HG02938 (cell line): Measurements from ENCODE around the gene PTPRD.

Experiments used
- ATAC-seq: cut with Tn5 transposase; IDR thresholded peaks from one replicate; pipeline ENCODE4 v1.9.1; 2021; ENCODE audit warnings: mild to moderate bottlenecking, moderate library complexity; ENCODE audit not compliant: unreplicated experiment

Gene PTPRD

DNA sequence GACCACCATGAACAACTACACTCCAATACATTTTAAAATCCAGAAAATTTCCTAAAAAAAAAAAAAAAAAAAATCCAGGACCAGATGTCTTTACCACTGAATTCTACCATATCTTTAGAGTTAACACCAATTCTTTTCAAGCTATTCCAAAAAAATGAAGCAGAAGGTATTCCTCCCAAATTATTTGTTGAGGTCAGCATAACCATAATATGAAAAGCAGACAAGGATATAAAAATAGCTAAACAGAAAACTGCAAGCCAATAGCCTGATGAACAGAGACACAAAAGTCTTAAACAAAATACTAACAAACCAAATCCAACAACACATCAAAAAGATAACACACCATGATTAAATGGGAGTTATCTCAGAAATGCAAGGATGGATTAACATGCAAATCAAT, 695.4 kb downstream of the PTPRD start:
- ATAC-seq: no peak

DNA sequence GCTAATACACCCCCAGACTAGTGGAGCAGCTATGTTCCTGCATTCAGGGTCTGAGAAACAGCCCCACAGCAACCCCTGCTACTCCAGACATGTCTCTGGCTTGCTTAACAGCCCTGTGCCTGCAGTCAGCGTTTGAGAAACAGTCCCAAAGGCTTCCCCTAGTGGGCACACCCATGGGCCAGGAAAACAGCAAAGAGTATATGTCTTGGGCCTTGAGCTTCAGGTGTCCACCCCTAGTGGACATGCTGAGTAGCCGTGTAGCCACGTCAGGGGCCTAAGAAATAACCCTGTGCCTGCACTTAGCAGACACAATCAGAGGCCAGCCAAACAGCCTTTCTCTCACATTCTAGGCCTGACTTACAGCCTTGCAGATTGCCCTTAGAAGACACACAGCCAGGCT, 698.6 kb downstream of the PTPRD start:
- no peak for ATAC-seq

DNA sequence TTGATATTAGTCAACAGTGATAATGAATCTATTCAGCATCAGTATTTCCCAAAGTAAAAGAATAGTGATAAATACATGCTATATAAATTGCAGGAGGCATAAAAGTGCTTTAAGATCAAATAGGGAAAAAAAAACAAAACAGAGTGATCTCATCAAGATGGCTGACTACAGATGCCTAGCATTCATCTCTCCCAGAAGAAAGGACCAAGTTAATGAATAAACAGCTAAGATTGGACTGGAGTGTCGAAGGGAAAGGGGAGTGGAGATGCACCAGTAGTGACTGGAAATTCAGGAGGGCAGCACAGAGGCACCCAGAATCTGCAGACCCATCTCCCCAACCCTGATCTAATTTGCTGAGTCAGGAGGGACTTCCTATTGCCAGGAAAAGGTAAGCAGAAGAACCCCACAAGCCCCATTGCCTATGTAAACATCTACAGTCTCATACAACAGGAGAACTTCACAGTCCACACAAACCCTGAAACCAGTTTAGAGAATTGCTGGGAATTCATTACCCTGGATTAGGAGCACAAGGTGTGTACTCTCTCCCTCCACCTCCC, 699.4 kb downstream of the PTPRD start:
- ATAC-seq: no peak

DNA sequence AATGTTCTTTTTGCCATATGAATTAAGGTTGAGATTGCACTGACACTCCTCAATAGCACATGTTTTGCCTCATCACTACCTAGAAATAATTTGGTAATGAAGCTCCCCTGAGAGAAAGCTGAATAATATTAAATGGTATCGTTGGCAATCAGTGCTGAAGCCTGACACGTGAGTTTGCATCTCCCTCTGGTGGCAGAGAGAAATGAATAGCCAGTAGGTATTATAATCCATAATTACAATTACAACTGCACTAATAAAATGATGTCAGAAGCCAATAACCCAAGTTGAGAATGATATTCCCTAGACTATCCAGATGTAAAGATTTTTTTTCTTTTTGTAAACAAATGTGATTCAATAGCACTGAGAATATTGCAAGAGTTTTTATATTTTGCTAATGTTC, 700.3 kb downstream of the PTPRD start:
- ATAC-seq: peak; percentile 63

DNA sequence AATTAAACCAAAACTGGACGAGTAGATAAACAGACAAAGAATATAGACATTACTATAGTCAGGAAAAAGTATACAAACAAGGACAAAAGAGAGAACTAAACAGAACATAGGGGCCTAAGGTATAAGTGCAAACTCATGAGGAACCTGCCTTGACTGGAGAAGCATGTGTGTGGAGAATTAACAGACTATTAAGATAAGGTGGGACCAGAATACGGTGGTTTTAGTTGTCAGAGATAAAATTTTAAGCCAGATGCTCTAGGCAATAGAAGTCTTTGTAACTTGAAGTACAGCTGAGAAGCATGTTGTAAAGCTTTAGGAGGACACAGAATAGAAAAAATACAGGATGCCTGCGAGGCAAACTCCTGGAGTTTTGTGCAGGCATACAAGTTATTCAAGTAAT, 707.1 kb downstream of the PTPRD start:
- ATAC-seq: no peak

DNA sequence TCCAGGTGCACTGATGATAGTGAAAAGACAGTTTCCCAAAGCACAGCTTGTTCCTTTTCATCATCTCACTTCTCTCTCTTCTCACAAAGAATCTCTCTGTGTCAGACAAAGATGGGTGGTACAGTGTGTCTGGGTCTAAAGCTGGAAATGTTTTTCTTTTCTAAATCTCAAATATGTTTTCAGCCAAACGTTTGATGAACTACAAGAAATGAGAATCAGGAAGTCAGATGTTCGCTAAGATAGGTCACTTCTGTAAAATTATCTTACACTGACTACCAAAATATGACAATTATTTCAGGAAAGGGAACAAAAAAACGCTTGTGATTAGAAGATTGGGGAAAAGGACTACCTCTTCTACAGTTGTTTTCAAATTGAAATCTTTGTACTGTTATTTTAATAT, 708.8 kb downstream of the PTPRD start:
- ATAC-seq: no peak

DNA sequence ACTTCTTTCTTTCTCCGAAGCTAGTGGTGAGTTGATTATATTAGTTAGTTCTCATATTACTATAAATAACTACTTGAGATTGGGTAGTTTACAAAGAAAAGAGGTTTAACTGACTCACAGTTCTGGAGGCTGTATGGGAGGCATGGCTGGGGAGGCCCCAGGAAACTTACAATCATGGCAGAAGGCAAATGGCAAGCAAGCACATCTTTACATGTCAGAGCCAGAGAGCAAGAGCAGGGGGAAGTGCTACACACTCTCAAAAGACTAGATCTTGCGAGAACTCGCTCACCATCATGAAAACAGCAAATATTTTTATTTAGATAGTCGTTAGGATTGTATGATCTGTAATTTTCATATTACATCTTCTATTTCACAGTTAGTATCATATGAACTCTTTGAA, 711.2 kb downstream of the PTPRD start:
- no peak for ATAC-seq

DNA sequence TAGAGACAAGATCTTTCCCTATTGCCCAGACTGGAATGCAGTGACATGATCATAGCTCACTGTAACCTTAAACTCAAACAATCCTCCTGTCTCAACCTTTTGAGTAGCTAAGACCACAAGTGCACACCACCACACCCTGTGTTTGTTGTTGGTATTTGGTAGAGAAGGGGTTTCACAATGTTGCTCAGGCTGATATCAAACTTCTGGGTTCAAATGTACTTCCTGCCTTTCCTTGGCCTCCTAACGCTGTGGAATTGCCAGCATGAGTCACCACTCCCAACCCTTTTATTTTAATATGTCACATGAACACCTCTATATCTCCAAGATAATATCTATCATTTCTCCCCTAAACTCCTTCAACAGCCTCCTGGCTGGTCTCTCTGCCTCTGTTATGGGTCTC, 719.0 kb downstream of the PTPRD start:
- ATAC-seq: no peak

DNA sequence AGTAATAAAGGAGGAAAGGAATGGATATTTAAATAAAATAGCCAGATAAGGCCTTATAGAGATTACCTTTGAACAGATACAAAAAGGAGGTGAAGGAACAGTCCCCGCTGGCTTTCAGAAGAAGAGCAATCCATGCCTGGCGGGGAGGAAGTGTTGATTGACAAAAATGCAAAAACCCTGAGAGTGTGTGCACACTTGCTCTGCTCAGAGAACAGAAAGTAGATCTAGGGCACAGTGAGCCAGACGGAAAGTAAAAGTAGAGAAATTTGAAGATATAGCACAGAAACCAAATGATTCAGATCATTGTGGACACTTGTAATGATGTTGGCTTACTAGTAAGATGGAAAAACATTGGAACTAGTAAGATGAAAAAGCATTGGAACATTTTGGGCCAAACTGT, 720.6 kb downstream of the PTPRD start:
- ATAC-seq: no peak

DNA sequence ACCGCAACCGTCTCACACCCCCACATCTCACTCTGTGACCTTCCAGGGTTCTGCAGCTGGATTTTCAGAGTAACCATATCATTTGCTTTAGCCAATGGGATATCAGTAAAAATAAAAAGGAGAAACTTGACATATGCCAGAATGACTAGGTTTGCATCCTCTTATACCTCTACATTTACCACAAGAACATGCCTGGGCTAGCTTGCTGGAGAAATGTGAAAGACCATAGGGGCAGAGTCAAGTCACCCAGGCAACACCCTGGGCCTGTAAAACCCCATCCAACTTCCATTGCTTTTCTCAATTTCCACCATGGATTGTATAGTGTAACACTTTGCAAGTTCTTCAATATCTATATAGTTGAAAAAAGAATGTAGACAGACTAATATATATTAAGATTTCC, 731.1 kb downstream of the PTPRD start:
- no peak for ATAC-seq

DNA sequence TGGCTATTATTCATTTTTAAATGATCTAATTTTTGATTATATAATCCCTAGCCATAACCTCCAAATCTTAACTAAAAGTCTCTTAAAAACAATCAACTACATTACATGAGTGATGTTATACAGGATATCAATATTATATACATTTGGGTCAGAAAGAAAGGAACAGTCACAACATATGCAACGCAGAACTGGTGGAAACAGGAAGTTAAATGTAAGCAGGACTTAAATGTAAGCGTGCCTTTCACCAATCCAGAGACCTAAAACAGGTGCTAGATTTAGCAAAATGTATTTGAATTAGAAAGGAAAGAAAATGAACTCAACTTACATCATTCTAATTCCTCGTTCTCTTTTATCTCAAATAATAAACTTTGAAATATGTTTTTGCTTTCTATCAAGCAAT, 738.5 kb downstream of the PTPRD start:
- peak; percentile 52 for ATAC-seq

DNA sequence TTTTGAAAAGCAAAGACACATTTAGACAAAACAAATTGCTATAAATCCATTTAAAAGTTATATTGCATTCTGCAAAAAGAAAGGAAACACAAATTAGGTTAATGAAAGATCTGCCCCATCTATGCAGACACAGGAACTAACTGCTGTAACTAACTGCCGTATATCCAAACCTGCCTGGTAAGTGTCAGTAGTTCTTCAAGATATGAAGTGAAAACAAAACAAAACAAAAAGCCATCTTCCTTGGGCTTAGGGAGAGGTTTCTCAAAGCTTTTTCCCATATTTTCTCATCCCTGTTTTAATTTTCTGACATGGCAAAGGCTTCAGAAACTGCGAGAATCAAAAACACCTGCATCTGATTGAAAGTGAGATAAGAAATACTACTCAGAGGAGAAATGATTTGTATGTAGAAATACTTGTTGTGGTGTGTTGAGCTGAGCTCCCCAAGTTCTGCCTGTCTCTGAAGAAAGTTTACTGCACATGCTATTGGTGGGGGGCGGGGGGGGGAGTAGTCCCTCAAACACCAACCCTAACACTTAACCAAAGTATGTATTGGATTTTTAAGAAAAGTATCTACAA, 750.5 kb downstream of the PTPRD start:
- no peak for ATAC-seq

DNA sequence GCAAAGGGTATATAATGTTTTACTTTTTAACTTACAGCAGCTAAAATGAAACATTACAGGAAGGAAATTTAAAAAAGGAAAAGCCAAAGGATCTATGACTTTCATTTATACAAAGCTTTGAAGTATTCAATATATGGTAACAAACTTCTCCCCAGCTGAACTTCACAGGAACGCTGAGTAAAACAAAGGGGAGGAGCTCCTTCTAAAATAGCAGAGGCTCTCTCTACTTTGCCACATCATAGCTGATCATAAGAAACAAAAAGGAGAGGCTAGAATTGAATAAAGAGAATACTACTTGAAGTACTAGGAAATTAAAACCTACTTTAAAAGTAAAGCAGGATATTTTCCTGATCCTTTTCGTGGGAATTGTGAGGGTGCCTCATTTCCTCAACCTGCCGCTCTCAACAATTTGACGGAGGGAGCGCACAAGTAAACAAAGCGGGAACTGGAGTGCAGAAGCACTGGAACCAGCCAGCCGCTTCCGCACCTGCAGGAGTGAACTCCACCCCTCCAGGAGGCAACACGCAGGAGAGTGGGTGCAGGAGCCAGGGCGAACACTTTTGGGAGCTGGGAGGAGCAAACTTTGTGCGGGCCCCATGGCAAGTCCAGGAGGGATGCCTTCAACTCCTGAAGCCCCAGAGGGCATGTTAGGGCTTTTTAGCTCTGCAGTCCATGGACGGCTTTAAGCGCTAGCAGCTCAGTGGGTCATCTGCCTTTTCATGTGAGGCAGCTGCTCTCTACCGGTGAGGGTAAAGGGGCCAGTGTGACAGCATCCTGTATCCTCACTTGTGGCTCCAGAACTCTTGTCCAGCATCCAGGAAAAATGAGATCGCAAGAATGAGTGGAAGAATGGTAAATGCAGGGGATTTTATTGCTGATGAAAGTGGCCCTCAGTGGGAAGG, 757.4 kb downstream of the PTPRD start:
- no peak for ATAC-seq

DNA sequence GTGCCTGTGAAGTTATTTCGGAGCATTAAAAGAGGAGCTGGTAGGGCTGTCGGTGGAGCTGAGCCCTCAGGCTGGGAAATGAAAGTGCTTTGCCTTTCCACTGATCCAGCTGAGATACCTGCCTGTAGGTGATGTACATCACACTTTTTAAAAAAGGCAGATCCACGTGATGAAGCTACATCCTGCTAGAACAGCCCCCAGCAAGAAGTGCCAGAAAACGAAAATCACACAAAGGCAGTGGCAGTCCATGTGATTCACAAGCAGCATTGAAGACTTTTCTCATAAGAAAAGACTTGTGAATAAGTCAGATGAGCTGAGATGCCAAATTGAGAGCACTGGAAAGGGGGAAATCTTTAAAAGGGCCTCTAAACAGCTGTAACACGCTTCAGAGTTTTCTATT, 765.1 kb downstream of the PTPRD start:
- ATAC-seq: no peak

DNA sequence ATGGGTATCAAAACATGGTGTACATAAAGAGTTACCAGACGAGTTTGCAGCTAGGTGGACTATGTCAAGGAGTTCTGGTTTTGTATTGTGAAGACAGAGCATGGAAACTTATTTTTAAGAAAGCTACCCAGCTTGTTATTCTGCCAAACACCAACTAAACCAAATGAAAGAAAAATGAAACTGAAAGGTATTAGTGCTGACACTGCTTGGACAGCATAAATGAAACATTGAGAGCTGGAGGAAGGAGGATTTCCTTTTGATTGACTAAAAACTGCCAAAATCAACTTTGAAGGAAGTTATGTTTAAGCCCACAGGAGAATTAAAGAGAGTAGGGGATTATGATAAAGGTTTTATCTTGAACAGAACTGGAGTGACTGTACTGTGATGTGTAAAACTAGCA, 766.2 kb downstream of the PTPRD start:
- ATAC-seq: peak; percentile 93

DNA sequence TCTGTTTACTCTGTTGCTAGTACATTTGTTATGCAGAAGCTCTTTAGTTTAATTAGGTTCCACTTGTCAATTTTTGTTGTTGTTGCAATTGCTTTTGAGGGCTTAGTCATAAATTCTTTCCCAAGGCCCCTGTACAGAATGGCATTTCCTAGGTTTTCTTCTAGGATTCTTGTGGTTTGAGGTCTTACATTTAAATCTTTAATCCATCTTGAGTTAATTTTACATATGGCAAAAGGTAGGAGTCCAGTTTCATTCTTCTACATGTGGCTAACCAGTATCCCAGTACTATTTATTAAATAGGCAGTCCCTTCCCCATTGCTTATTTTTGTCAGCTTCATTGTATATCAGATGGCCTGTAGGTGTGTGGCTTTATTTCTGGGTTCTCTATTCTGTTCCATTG, 792.4 kb downstream of the PTPRD start:
- no peak for ATAC-seq

DNA sequence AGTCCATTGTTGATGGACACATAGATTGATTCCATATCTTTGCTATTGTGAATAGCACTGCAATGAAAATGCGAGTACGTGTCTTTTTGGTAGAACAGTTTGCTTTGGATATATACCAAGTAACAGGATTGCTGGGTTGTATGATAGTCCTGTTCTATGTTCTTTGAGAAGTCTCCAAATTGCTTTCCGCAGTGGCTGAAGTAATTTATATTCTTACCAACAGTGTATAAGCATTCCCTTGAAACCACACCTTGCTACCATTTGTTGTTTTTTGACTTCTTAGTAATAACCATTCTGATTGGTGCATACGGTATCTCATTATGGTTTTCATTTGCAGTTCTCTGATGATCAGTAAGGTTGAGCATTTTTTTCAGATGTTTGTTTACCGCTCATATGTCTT, 792.9 kb downstream of the PTPRD start:
- no peak for ATAC-seq

DNA sequence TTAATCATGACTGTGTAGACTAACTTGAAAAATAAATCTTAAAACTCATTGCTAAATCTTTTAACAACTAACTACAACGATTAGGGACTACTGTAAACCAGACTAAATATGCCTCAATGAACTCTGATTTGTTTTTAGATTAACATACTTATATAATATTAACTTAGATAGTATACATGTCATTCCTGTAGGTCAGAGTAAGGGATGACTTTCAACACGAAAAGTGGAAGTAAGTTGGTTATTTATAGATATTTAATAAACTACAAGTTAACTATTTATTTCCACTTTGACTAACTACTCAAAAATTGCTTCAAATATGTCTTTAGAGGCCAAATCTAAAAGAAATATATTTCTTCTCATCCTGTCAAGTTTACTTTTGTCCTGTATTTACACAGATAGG, 795.6 kb downstream of the PTPRD start:
- ATAC-seq: peak; percentile 59

DNA sequence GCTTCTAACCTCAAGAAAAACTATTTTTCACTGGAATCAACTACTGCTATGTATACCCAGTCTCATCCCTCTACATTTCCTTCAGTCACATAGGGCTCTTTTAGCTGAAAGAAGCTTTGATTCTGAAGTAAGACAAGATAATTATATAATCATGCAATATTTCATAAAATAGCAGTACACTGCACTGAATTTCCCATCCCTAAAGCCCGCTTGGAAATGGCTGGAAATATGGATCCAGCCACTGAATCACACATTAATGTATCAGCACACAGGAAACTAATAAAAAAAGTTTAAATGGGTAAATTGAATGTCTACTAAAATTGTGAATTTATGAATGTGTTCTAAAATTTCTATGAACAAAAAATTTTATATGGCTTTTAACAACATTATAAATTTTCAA, 808.7 kb downstream of the PTPRD start:
- ATAC-seq: no peak

DNA sequence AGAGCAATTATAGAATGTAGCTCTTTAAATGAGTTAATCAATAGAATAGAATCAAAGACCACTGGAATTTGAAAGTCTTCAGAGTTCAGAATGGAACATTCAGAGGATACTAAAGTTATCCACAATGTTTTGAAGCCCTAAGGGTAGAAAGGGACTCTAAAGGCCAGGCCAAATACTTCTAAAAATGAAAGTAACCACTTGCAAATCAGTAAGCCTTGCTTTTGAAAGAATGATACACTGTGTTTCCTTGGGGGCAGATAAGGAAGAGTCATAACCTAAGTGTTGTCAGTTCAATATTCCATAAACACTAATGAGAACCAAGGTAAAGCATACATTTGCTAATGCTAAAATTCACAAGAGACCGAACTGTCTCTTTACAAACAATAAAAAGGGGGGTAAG, 813.5 kb downstream of the PTPRD start:
- ATAC-seq: no peak

DNA sequence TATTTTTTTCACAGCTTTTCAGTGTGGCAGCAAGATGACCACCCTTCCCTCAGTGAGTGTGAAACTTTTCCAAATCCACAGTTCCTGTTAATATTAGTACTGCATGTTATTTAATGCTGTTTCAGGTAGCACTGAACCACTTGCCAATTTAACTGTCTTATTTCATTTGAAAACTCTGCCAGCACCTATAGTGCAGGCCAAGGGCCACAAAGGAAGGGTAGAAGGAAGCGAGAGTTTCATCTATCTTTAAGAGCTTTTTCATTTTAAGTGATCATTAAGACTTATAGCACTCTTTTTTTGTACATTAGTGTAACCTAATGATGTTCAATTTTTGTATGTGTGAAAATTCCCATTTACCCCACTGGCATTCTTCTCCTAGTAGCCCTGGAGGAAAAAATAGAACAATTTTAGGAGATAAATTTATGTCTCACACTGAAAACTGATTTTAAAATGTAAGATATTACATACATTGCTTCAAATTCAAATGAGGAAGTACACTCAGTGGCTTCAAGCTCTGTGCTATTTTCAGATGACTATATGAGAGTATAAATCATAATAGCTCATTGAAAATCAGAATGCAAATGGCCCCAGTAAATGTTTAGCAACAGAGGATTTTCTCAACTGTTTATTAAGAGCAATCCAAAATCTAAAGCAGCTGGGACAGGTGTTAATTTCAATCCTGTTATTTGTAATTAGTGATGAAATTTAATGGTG, 820.5 kb downstream of the PTPRD start:
- peak; percentile 79 for ATAC-seq

DNA sequence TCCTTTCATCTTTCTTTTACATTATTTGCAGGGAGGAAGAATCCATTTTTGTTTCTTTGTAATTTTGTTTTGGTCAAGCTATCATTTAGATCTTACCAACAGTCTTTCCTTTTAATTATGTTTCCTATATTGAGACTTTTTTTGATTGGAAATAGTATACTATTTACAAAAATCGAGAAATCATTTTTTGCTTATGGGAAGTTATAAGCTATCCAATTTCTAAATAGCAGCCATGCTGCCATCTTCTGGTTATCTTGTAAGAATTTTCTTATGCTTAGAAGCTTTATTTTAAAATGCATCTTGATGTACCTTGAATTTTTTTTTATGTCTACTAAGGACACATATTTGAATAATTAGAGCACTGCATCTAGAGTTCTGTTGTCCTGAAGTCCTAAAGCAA, 821.2 kb downstream of the PTPRD start:
- no peak for ATAC-seq
